ENCODE data around the gene ARMH4.
A peak's percentile ranks its signal among the peaks of the same experiment; 100 is the strongest.

Gene ARMH4, protein sequence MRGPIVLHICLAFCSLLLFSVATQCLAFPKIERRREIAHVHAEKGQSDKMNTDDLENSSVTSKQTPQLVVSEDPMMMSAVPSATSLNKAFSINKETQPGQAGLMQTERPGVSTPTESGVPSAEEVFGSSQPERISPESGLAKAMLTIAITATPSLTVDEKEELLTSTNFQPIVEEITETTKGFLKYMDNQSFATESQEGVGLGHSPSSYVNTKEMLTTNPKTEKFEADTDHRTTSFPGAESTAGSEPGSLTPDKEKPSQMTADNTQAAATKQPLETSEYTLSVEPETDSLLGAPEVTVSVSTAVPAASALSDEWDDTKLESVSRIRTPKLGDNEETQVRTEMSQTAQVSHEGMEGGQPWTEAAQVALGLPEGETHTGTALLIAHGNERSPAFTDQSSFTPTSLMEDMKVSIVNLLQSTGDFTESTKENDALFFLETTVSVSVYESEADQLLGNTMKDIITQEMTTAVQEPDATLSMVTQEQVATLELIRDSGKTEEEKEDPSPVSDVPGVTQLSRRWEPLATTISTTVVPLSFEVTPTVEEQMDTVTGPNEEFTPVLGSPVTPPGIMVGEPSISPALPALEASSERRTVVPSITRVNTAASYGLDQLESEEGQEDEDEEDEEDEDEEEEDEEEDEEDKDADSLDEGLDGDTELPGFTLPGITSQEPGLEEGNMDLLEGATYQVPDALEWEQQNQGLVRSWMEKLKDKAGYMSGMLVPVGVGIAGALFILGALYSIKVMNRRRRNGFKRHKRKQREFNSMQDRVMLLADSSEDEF

GRCh38 chr14:58152014-58152857 is at the start of gene ARMH4:
Gene ARMH4, minus strand, starts transcription at chr14:58152213. Its CDS starts 12,855 bp downstream, at chr14:58139358.
- H3K4me1 ChIP-seq, result no peaks in the 10 kb centered on the region
- peak within 1 kb of the TSS; percentile 59 for H3K27ac ChIP-seq
- H2AFZ ChIP-seq, result peak within 1 kb of the TSS; percentile 88
- H3K27me3 ChIP-seq (ENCODE audit: control insufficient read depth, insufficient read depth, low read length), result no peaks in the 10 kb centered on the region
- peak within 1 kb of the TSS; percentile 86 for H3K4me2 ChIP-seq (ENCODE audit: low read length)
- H3K36me3 ChIP-seq (ENCODE audit: control insufficient read depth, insufficient read depth, low read length), result no peaks in the 10 kb centered on the region
- H3K79me2 ChIP-seq, result no peaks in the 10 kb centered on the region
- H3K9me3 ChIP-seq (ENCODE audit: control insufficient read depth, low read length), result no peaks in the 10 kb centered on the region
- TF ChIP-seq CTCF (IDR thresholded peaks at IDR 0.05), result peak; percentile 19
- H3K9ac ChIP-seq, result peak within 1 kb of the TSS; percentile 16
- peak within 1 kb of the TSS; percentile 73 for H3K4me3 ChIP-seq (ENCODE audit: low read depth, low read length)

DNA sequence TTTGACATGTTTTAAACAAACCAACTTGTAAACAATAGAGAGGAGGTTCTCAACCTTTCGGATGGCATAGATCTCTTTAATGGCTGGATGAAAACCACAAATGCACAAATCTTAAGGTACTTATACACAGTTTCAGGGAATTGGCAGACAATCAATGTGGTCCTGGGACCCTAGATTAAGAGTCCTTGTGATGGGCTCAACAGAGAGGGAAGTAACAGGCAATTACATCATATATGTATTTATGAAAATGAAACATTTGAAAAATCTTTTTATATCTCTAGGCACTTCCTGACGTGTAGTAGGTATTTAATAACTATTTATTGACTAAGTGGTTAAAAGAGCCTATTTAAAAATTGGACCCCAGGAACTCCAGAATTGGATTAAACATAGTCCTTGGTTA is 48.8 kb upstream of the ARMH4 start:
- H3K4me1 ChIP-seq, result peaks cover 3% of the 10 kb centered on the region
- no peaks in the 10 kb centered on the region for H3K27me3 ChIP-seq (ENCODE audit: control insufficient read depth, insufficient read depth, low read length)
- peak overlapping the region; percentile 93 for H3K4me3 ChIP-seq (ENCODE audit: low read depth, low read length)
- peaks cover 10% of the 10 kb centered on the region for H3K79me2 ChIP-seq
- H3K27ac ChIP-seq, result peak overlapping the region; percentile 89
- H3K9me3 ChIP-seq (ENCODE audit: control insufficient read depth, low read length), result no peaks in the 10 kb centered on the region
- no peaks in the 10 kb centered on the region for H3K36me3 ChIP-seq (ENCODE audit: control insufficient read depth, insufficient read depth, low read length)
- H3K4me2 ChIP-seq (ENCODE audit: low read length), result peak overlapping the region; percentile 93
- peak overlapping the region; percentile 83 for H2AFZ ChIP-seq
- no peak for TF ChIP-seq CTCF (IDR thresholded peaks at IDR 0.05)
- H3K9ac ChIP-seq, result peak overlapping the region; percentile 31

GRCh38 chr14:58200480-58200841 is 48.4 kb upstream of the ARMH4 start:
- Histone ChIP-seq H3K4me3 (ENCODE audit: low read depth, low read length) (peak overlapping the region; percentile 93), H3K27me3 (ENCODE audit: control insufficient read depth, insufficient read depth, low read length) (no peaks in the 10 kb centered on the region), H3K4me2 (ENCODE audit: low read length) (peak overlapping the region; percentile 93), H3K9me3 (ENCODE audit: control insufficient read depth, low read length) (no peaks in the 10 kb centered on the region), H3K27ac (peak overlapping the region; percentile 89), H3K36me3 (ENCODE audit: control insufficient read depth, insufficient read depth, low read length) (no peaks in the 10 kb centered on the region), H3K4me1 (peaks cover 3% of the 10 kb centered on the region), H3K79me2 (peaks cover 10% of the 10 kb centered on the region), H3K9ac (peak overlapping the region; percentile 31), H2AFZ (peak overlapping the region; percentile 83)
- TF ChIP-seq CTCF (IDR thresholded peaks at IDR 0.05), result no peak

DNA sequence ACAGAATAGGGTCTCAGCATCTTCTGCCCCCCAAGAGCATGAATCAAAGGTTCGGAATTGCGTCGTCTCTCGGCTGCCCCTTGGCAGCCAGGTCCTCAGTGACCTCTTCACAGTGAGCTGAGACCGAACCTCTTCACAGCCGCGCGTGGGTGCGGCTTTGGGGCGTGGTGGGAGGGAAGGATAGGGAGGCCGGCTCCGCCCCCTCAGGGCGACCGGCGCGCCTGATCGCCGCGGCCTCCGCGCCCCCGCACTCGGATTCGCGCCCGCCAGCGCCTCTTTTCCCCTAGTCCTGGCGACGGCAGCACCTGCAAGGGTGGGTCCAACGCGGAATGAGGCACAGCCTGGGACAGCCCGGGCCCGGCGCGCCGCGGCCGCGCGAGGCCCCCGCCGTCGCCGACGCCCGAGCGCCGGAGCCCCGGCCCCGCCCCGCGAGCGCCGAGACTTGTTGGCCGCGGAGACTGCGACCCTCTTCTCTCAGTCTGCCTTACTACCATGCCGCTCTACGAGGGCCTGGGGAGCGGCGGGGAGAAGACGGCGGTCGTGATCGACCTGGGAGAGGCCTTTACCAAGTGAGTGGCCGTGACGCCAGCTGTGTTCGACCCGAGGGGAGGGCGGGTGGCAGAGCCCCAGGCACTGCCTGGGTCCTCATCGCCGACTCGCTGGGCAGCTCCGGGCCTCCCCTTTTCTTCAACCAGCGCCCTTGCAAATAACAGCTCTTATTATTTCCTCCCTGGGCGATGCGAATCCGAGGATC is 47.9 kb upstream of the ARMH4 start, which contains the start of gene ACTR10:
ACTR10 (plus strand) TSS at position 424 of the 754 bp plus-strand sequence; CDS start at position 493, 69 bp downstream.
- Histone ChIP-seq H3K4me2 (ENCODE audit: low read length) (peak within 1 kb of the TSS; percentile 93), H3K27me3 (ENCODE audit: control insufficient read depth, insufficient read depth, low read length) (no peaks in the 10 kb centered on the region), H3K4me3 (ENCODE audit: low read depth, low read length) (peak within 1 kb of the TSS; percentile 93), H3K79me2 (peaks cover 10% of the 10 kb centered on the region), H3K9ac (peak within 1 kb of the TSS; percentile 31), H3K36me3 (ENCODE audit: control insufficient read depth, insufficient read depth, low read length) (no peaks in the 10 kb centered on the region), H2AFZ (peak within 1 kb of the TSS; percentile 87), H3K4me1 (peaks cover 3% of the 10 kb centered on the region), H3K27ac (peak within 1 kb of the TSS; percentile 89), H3K9me3 (ENCODE audit: control insufficient read depth, low read length) (no peaks in the 10 kb centered on the region)
- TF ChIP-seq CTCF (IDR thresholded peaks at IDR 0.05), result no peak

All from parathyroid adenoma (tissue), 2 donors.